Ureter (tissue), 1 donor: ENCODE measurements around the gene NTN1. TPM values are rescaled to one million over a fixed set of nuclear protein-coding genes. Genes with fewer than 3 reads are reported as not detected.
"Not testable (repeated sequence)": the region's sequence is repeated elsewhere in the genome, so short reads cannot be mapped to it uniquely, and the experiment has no call there.

Experiments used
- DNase-seq: peaks from one replicate; pipeline ENCODE4 v3.0.0-alpha.2; 2020; ENCODE audit warnings: low spot score
- total RNA-seq: library from RNA; stranded (reverse); gene quantifications from one replicate; pipeline ENCODE4 v1.2.4, GENCODE V29; 2023
- donor health status: DM: yes; HTN: yes; CAD: no.

Gene NTN1
- 14.4 TPM for total RNA-seq

- no peak for DNase-seq
Observed at GRCh38 chr17:9021158-9021991, at the start of gene NTN1. Gene NTN1, plus strand, starts transcription at chr17:9021510. Its CDS starts 864 bp downstream, at chr17:9022374.

GRCh38 chr17:8975091-8975725, 46.1 kb upstream of the NTN1 start:
- no peak for DNase-seq

GRCh38 chr17:8976638-8977037, 44.7 kb upstream of the NTN1 start:
- no peak for DNase-seq

- no peak for DNase-seq
Observed at GRCh38 chr17:8979715-8980114, 41.6 kb upstream of the NTN1 start.

GRCh38 chr17:8981443-8981842, 39.9 kb upstream of the NTN1 start:
- DNase-seq: no peak

GRCh38 chr17:8984225-8984624, 37.1 kb upstream of the NTN1 start:
- DNase-seq: not testable (repeated sequence)

GRCh38 chr17:8985054-8985701, 36.1 kb upstream of the NTN1 start:
- no peak for DNase-seq

GRCh38 chr17:8986295-8986694, 35.0 kb upstream of the NTN1 start:
- DNase-seq: no peak

GRCh38 chr17:8988263-8988935, 32.9 kb upstream of the NTN1 start:
- DNase-seq: not testable (repeated sequence)

- DNase-seq: peak; percentile 78
Observed at GRCh38 chr17:8991514-8992285, 29.6 kb upstream of the NTN1 start.

- peak; percentile 79 for DNase-seq
Observed at GRCh38 chr17:8994319-8994718, 27.0 kb upstream of the NTN1 start.

GRCh38 chr17:8995711-8996110, 25.6 kb upstream of the NTN1 start:
- no peak for DNase-seq

- DNase-seq: no peak
Observed at GRCh38 chr17:8997994-8998628, 23.2 kb upstream of the NTN1 start.

- no peak for DNase-seq
Observed at GRCh38 chr17:9001559-9001958, 19.8 kb upstream of the NTN1 start.

- no peak for DNase-seq
Observed at GRCh38 chr17:9002227-9002605, 19.1 kb upstream of the NTN1 start.

GRCh38 chr17:9002606-9003354, 18.5 kb upstream of the NTN1 start:
- DNase-seq: no peak

- no peak for DNase-seq
Observed at GRCh38 chr17:9003355-9004131, 17.8 kb upstream of the NTN1 start.

- no peak for DNase-seq
Observed at GRCh38 chr17:9004132-9004960, 17.0 kb upstream of the NTN1 start.

GRCh38 chr17:9004961-9005285, 16.4 kb upstream of the NTN1 start:
- DNase-seq: no peak
